Upper lobe of left lung (tissue), 6 donors: Measurements from ENCODE around the gene WDR48. TPM values are rescaled to one million over a fixed set of nuclear protein-coding genes. Genes with fewer than 3 reads are reported as not detected.

Experiments used
- ATAC-seq, 2 donors: fragments of 200-7000 bp; cut with Tn5 transposase; one replicate each; pipeline ENCODE4 v1.9.1; 2022; ENCODE audit warnings: mild to moderate bottlenecking in 2 of 2, moderate library complexity in 2 of 2; ENCODE audit not compliant: low FRiP score in 2 of 2
- DNase-seq, 2 donors: peaks; one replicate each; pipeline ENCODE4 v3.0.0-alpha.2; 2019 to 2020
- H3K27ac ChIP-seq, 4 donors: fragments of 200-600 bp; sonication (generic); one replicate each; pipeline ENCODE4 v1.5.1; 2016 to 2019
- H3K27me3 ChIP-seq, 4 donors: fragments of 200-600 bp; sonication (generic); one replicate each; pipeline ENCODE4 v1.5.1; 2017 to 2019
- H3K36me3 ChIP-seq, 4 donors: fragments of 200-600 bp; sonication (generic); one replicate each; pipeline ENCODE4 v1.5.1; 2016 to 2019
- H3K4me1 ChIP-seq, 4 donors: fragments of 200-600 bp; sonication (generic); one replicate each; pipeline ENCODE4 v1.5.1; 2018 to 2019
- H3K4me3 ChIP-seq, 4 donors: fragments of 200-600 bp; sonication (generic); one replicate each; pipeline ENCODE4 v1.5.1; 2017 to 2019; ENCODE audit warnings: mild to moderate bottlenecking in 2 of 4, moderate library complexity in 1 of 4
- H3K9me3 ChIP-seq, 4 donors: fragments of 200-600 bp; sonication (generic); one replicate each; pipeline ENCODE4 v1.5.1; 2018 to 2019
- CTCF ChIP-seq, 6 experiments: fragments of 450-650 bp in 4 of 6; fragments of 200-600 bp in 2 of 6; sonication (generic) in 2 of 6; IDR thresholded peaks; one replicate each; pipeline ENCODE4 v1.5.1; 2016 to 2019; ENCODE audit warnings: antibody characterized with exemption in 6 of 6
- EP300 ChIP-seq, 4 donors: sonication (generic); formaldehyde crosslinking; IDR thresholded peaks; one replicate each; pipeline ENCODE4 v1.5.1; 2017; ENCODE audit warnings: antibody characterized with exemption in 4 of 4, control low read depth in 2 of 4
- POLR2A ChIP-seq, 4 donors: fragments of 450-650 bp; IDR thresholded peaks; one replicate each; pipeline ENCODE4 v1.5.1; 2016 to 2017; ENCODE audit warnings: antibody characterized with exemption in 4 of 4, mild to moderate bottlenecking in 2 of 4
- POLR2AphosphoS5 ChIP-seq, 2 donors: sonication (generic); formaldehyde crosslinking; IDR thresholded peaks; one replicate each; pipeline ENCODE4 v1.5.1; 2017; ENCODE audit warnings: antibody characterized with exemption in 2 of 2
- WGBS, 2 donors: methylation state at CpG; one replicate each; pipeline ENCODE4 v1.1.5; 2017 to 2018; 5-methylcytosine and 5-hydroxymethylcytosine counted together
- total RNA-seq, 6 donors: library from RNA; depleted of rRNA in 4 of 6; stranded (reverse); fragments of >200 nt in 4 of 6; gene quantifications; one replicate each; pipeline versions ENCODE4 v1.1.0 to v1.2.1, GENCODE V29; 2016 to 2021
- donor health status: DM: no; HTN: no; CAD: no; lungs with moderate emphysema.
- donor health status: DM: no; HTN: yes; CAD: no; lungs with severe emphysema.

WDR48 gene
- total RNA-seq, 6 donors from 2014 or later = 9.7 to 30.2 (median 25.5) TPM

GRCh38 chr3:39122813-39123212 is 71.0 kb downstream of the WDR48 start:
- Histone ChIP-seq H3K4me3 (no peak overlapping the region), H3K27ac (no peak overlapping the region), H3K9me3 (no peaks in the 10 kb centered on the region), H3K27me3 (no peaks in the 10 kb centered on the region), H3K4me1 (peaks cover 19 to 27% (median 23%) of the 10 kb centered on the region in 4 donors), H3K36me3 (peaks cover 0 to 27% (median 6%) of the 10 kb centered on the region in 4 donors)
- ATAC-seq (no peak), DNase-seq (no peak)
- 76 to 88% methylated on average over 1 of the region's 1 CpG for WGBS, 2 donors
- TF ChIP-seq POLR2AphosphoS5 (IDR thresholded peaks at IDR 0.05) (no peak), POLR2A (IDR thresholded peaks at IDR 0.05) (no peak), CTCF (IDR thresholded peaks at IDR 0.05) (no peak), EP300 (IDR thresholded peaks at IDR 0.05) (no peak)

DNA sequence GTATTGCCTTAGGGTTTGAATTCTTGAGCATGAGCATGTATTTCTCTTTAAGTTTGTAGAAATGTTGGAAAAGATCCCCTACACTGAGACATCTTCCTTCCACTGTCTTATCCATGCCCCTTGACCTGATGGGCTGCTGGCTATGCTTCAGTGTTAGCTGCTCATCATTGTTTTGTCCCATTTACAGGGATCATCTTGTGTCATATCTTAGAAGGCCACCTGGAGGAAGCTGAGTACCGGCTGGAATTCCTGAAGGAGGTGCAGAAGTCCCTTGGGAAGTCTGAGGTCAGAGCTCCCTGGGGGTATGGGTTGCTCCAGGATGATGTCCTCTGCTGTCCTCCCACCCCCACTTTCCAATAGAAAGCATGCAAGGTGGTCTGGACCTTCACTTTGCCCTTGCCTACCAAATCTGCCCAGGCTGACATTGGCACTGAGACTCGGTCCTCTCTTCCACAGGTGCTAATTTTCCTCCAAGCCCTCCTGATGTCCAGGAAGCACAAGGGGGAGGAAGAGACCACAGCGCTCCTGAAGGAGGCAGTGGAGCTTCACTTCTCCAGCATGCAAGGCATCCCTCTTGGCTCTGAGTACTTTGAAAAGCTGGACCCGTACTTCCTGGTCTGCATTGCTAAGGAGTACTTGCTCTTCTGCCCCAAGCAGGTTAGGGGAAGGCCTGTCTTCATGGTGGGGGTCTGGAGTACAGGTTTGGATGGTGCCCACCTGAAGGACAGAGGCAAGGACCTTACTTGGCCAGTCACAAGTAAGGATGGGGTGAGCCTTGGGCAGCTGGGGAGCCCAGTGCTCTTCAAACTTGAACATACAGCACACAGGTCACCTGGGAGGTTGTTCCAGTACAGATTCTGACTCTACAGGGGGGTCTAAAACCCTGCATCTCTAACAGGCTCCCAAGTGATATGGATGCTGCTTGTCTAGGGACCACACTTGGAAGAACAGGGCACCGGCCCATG is 73.3 kb downstream of the WDR48 start:
- peak in 1 of 2 donors; percentile 73 for DNase-seq
- H3K27ac ChIP-seq = peak overlapping the region; percentile 13 to 76 (median 60)
- ATAC-seq = peak; percentile 25 to 66
- no peaks in the 10 kb centered on the region for H3K27me3 ChIP-seq
- 67 to 72% methylated on average over 5 of the region's 5 CpGs for WGBS, 2 donors
- H3K36me3 ChIP-seq = peaks cover 0 to 9% (median 0%) of the 10 kb centered on the region in 4 donors
- H3K9me3 ChIP-seq = no peaks in the 10 kb centered on the region
- H3K4me1 ChIP-seq = peaks cover 24 to 33% (median 28%) of the 10 kb centered on the region in 4 donors
- TF ChIP-seq POLR2AphosphoS5 (IDR thresholded peaks at IDR 0.05) (no peak), CTCF (IDR thresholded peaks at IDR 0.05) (peak; percentile 17 to 66 (median 35)), EP300 (IDR thresholded peaks at IDR 0.05) (no peak)
- H3K4me3 ChIP-seq = no peak overlapping the region

GRCh38 chr3:39125841-39126500 is 74.2 kb downstream of the WDR48 start:
- DNase-seq (no peak), ATAC-seq (peak; percentile 45 to 69)
- Histone ChIP-seq H3K9me3 (no peaks in the 10 kb centered on the region), H3K4me3 (no peak overlapping the region), H3K36me3 (peaks cover 0 to 3% (median 0%) of the 10 kb centered on the region in 4 donors), H3K4me1 (peaks cover 24 to 41% (median 28%) of the 10 kb centered on the region in 4 donors), H3K27ac (peak overlapping the region; percentile 13 to 76 (median 60)), H3K27me3 (no peaks in the 10 kb centered on the region)
- TF ChIP-seq EP300 (IDR thresholded peaks at IDR 0.05) (no peak), POLR2AphosphoS5 (IDR thresholded peaks at IDR 0.05) (no peak), POLR2A (IDR thresholded peaks at IDR 0.05) (no peak), CTCF (IDR thresholded peaks at IDR 0.05) (no peak)
- 58 to 70% methylated on average over 12 of the region's 12 CpGs for WGBS, 2 donors

DNA sequence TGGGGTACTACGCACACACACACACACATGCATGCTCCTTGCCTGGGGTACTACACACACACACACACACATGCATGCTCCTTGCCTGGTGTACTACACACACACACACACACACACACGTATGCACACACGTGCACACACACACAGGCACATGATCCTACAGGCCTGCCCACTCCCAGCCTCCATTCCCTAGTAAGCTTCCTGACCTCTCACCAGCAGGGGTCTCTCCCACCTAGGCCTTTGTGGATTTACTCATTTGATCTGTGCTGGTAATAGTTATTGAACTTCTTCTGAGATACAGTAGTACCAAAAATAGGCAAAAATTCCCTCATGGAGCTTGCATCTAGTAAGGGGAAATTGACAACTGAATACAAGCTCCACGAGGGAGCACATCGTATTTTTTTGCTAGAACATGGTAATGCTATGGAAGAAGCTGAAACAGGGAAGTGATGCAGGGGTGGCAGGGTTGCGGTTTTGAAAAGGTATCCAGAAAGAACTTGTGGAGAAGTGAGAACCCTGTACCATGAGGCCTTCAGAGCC is 74.8 kb downstream of the WDR48 start:
- TF ChIP-seq POLR2AphosphoS5 (IDR thresholded peaks at IDR 0.05) (no peak), CTCF (IDR thresholded peaks at IDR 0.05) (peak; percentile 44 to 72 (median 58))
- Histone ChIP-seq H3K27me3 (no peaks in the 10 kb centered on the region), H3K27ac (peak overlapping the region in 3 of 4 donors; percentile 13 to 76 (median 63)), H3K9me3 (no peaks in the 10 kb centered on the region), H3K4me1 (peaks cover 24 to 46% (median 28%) of the 10 kb centered on the region in 4 donors), H3K4me3 (no peak overlapping the region), H3K36me3 (no peaks in the 10 kb centered on the region)
- DNase-seq (peak in 1 of 2 donors; percentile 65), ATAC-seq (peak; percentile 49 to 76)
- WGBS, 2 donors = 42 to 52% methylated on average over 6 of the region's 6 CpGs
